Stimulated activated CD8-positive, alpha-beta memory T cell treated with anti-CD3 and anti-CD28 coated beads, Interleukin-15, amount 100 ng/mL, for 48 hours (primary cell): ENCODE measurements around the gene CARD6.
"Not testable (repeated sequence)": the region's sequence is repeated elsewhere in the genome, so short reads cannot be mapped to it uniquely, and the experiment has no call there.

Source experiments
- DNase-seq, 2 donors: peaks; one replicate each; pipeline ENCODE4 v3.0.0-alpha.2; 2020; ENCODE audit warnings: low read depth in 2 of 2

Gene CARD6

GRCh38 chr5:40873286-40873880 lies 32.2 kb downstream of the CARD6 start:
- DNase-seq = no peak

- no peak for DNase-seq
These were observed 34.8 kb downstream of the CARD6 start for GRCh38 chr5:40875958-40876357.

- DNase-seq = no peak
These were observed 36.3 kb downstream of the CARD6 start for GRCh38 chr5:40877371-40877988.

GRCh38 chr5:40879163-40879942 lies 38.2 kb downstream of the CARD6 start:
- no peak for DNase-seq

- no peak for DNase-seq
These were observed 41.1 kb downstream of the CARD6 start for GRCh38 chr5:40882291-40882690.

- DNase-seq = not testable (repeated sequence)
These were observed 41.9 kb downstream of the CARD6 start for GRCh38 chr5:40883051-40883450.

- not testable (repeated sequence) for DNase-seq
These were observed 54.6 kb downstream of the CARD6 start for GRCh38 chr5:40895440-40896425.

GRCh38 chr5:40904205-40904993 lies 63.2 kb downstream of the CARD6 start:
- DNase-seq = no peak

- no peak for DNase-seq
These were observed 63.8 kb downstream of the CARD6 start for GRCh38 chr5:40904994-40905306.

- DNase-seq = no peak
These were observed 65.2 kb downstream of the CARD6 start for GRCh38 chr5:40906351-40906751.

GRCh38 chr5:40909264-40909663 lies 68.1 kb downstream of the CARD6 start, which contains the start of gene C7:
C7 (plus strand) TSS chr5:40909497; CDS start chr5:40909611, 114 bp downstream.
- no peak for DNase-seq

- DNase-seq = no peak
These were observed 68.6 kb downstream of the CARD6 start for GRCh38 chr5:40909723-40910122.
